GM12801 (cell line): ENCODE measurements around the gene MMRN1.

Source experiments
- TF ChIP-seq, protein P1 (sequence below): IDR thresholded peaks from one replicate; pipeline ENCODE4 v1.5.1; 2011; ENCODE audit warnings: control low read depth; ENCODE audit not compliant: insufficient read length; ENCODE audit errors: extremely low read depth

MMRN1 gene

DNA sequence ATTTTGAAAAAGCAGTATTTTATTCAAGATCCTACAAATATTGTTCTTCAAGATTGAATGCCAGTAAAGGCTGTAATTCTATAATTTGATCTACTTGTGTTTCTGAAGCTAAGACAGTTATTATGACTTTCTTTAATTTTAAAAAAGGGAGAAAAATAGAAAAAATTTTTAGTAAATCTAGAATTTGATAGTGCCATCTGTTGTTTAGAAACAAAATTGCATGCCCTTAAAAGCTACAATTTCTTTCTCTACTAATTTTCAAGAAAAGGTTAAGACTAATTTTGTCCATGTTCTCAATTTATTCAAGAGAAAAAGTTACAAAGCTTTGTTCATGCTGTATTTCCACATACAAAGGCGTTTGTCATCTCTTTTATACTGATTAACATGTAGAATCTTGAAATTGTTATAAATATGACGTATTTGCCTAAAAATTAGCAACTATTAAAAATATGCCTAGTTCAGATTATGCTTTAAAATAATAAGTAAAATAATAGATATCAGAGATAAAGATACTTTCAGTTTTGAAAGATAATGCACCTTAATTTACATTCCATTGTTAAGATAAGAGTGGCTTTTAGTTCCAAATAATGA, 25.6 kb upstream of the MMRN1 start:
- TF ChIP-seq, protein P1, sequence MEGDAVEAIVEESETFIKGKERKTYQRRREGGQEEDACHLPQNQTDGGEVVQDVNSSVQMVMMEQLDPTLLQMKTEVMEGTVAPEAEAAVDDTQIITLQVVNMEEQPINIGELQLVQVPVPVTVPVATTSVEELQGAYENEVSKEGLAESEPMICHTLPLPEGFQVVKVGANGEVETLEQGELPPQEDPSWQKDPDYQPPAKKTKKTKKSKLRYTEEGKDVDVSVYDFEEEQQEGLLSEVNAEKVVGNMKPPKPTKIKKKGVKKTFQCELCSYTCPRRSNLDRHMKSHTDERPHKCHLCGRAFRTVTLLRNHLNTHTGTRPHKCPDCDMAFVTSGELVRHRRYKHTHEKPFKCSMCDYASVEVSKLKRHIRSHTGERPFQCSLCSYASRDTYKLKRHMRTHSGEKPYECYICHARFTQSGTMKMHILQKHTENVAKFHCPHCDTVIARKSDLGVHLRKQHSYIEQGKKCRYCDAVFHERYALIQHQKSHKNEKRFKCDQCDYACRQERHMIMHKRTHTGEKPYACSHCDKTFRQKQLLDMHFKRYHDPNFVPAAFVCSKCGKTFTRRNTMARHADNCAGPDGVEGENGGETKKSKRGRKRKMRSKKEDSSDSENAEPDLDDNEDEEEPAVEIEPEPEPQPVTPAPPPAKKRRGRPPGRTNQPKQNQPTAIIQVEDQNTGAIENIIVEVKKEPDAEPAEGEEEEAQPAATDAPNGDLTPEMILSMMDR = no peak

DNA sequence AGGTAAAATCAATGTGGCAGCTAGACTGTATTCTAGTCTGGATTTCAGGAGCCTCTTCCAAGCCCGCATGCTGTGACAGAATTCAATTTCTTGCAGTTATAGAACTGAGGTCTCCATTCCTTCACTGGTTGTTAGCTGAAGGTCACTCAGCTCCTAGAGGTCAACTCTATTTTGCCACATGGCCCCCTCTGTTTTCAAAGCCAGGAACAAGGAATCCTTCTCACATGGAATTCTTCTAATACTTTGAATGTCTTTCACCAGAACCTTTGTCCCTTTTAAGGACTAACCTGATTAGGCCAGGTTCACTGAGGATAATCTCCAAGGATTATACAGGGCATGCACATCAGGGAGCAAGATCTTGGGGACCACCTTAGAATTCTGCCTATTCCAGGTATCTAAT, 23.4 kb upstream of the MMRN1 start:
- TF ChIP-seq, protein P1 = no peak

DNA sequence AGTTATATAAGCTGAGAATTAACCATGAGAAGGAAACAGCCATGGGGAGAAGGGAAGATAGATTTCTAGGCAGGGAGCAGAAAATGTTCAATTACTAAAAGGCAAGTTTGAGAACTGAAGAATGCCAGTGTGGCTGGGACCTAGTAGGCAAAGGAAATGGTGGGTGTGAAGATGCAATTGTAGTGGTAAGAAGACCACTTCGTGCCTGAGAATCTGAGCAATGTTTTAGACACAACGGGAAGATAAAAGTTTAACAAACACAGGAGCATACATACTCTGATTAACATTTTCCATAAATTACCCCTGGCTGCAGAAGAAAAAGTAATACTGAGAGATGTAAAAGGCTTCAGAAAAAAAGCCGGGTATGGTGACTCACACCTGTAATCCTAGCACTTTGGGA, 18.1 kb upstream of the MMRN1 start:
- TF ChIP-seq, protein P1 = no peak

DNA sequence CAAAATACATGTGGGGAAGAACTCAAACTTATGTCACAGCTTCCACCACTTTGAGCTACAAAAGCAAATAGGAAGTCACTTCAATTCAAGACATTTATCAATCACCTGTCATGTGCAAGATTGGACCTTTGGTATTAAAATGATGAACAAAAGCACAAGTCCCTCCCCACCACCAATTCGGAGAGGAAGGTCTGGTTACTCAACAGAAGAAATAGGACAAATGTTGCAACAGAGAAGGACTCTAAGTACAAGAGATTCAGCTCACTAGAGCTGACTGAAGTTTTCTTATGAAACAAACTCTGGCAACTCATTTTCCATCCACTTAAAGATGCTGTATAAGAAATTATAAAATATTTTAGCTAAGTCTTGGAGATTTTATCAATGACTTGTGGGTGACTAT, 16.0 kb upstream of the MMRN1 start:
- TF ChIP-seq, protein P1 = no peak

DNA sequence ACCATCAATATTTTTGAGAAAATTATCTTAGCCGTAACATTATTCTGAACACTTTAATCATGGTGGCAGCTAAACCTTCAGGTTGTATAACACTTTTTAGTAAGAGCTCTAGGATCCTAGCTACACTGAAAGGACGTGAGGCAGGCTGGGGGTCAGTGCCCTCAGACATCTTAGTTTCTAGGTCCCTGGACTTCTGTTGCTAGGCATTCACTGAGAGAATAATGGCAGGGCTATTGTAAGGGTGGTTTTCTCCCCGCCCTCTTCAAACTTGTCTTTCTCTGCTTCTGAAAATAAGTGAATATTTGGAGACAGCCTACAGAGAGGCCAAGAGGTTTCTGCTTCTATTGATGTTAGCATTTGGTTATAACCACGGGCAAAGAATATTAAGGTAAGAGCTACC, 15.4 kb upstream of the MMRN1 start:
- TF ChIP-seq, protein P1 = no peak

DNA sequence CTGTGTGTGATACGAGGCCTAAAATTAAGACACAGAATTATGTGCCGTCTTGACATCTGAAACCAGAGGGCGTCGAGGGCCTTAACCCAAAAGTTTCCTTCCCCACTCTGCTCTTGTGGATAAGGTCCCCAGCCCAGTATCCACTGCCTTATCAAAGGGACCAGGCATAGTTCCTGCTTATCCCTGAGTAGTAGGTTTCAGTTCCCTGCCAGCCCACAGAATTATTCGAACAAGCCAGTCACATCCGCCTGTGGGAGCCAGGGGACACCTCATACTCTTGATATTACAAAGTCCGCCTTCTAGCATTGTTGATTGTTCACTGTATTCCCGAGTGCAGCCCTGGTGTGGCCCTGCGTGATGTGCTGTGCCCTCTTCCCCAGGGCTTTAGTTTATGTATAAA, 5.4 kb upstream of the MMRN1 start:
- TF ChIP-seq, protein P1 = no peak

DNA sequence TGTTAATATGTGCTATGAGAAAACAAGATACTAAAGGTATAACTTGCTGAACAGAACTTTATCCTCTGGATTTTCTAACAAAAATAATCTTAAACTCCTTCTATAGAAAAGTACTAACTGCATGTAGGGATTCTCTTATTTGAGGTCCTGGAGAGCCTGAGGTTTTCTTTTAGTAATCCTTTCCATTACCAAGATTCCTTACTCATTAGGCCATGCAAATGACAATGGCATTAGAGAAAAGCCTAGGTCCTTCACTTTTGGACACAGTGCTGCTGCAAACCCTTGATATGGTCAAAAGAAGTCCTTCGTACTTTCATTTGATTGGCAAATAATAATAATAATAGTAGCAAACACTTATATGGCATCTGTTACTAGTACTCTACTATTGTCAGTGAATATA, 3.2 kb downstream of the MMRN1 start:
- TF ChIP-seq, protein P1 = no peak
